ENCODE measurements around the gene CHTF8. TPM values are rescaled to one million over a fixed set of nuclear protein-coding genes. Genes with fewer than 3 reads are reported as not detected.
"Not testable (repeated sequence)": the region's sequence is repeated elsewhere in the genome, so short reads cannot be mapped to it uniquely, and the experiment has no call there.

CHTF8 gene
- total RNA-seq, 1 experiment from 2014 or later: 98.5 TPM

- peaks cover 90% of the 10 kb centered on the region for H3K79me2 ChIP-seq (ENCODE audit: low read length)
- H3K4me3 ChIP-seq (ENCODE audit: low read length): peak overlapping the region; percentile 87
- H3K4me2 ChIP-seq (ENCODE audit: low read depth, low read length, poor library complexity, severe bottlenecking): peak overlapping the region; percentile 75
- no peaks in the 10 kb centered on the region for H3K9me3 ChIP-seq (ENCODE audit: low read length)
- H3K9me2 ChIP-seq (replicated peaks; ENCODE audit: insufficient read depth, low read length): no peaks in the 10 kb centered on the region
- H2AFZ ChIP-seq (ENCODE audit: low read length): no peak overlapping the region
- H3K4me1 ChIP-seq (ENCODE audit: low read length): peaks cover 23% of the 10 kb centered on the region
- H3K27me3 ChIP-seq (ENCODE audit: low read length): no peaks in the 10 kb centered on the region
- H3K27ac ChIP-seq (ENCODE audit: low read length): peak overlapping the region; percentile 89
- peaks cover 17% of the 10 kb centered on the region; the same call in 1 of the 2 replicates for H3K36me3 ChIP-seq (ENCODE audit: insufficient read depth, low read length)
- peaks cover 20% of the 10 kb centered on the region for H4K20me1 ChIP-seq (ENCODE audit: insufficient read depth, low read depth, low read length)
- peak overlapping the region; percentile 99 for H3K9ac ChIP-seq (ENCODE audit: low read length)
- DNase-seq: peak; percentile 71
Measured at GRCh38 chr16:69131167-69131838, 1.1 kb downstream of the CHTF8 start.

- H3K9ac ChIP-seq (ENCODE audit: low read length): peak overlapping the region; percentile 99; the same call in 1 of the 2 replicates
Measured at GRCh38 chr16:69130461-69130860, 1.9 kb downstream of the CHTF8 start.

GRCh38 chr16:69127966-69128510 lies 4.3 kb downstream of the CHTF8 start:
- H3K4me3 ChIP-seq (ENCODE audit: low read length): no peak overlapping the region
- peaks cover 89% of the 10 kb centered on the region for H3K79me2 ChIP-seq (ENCODE audit: low read length)
- H2AFZ ChIP-seq (ENCODE audit: low read length): no peak overlapping the region
- no peak overlapping the region for H3K27ac ChIP-seq (ENCODE audit: low read length)
- peaks cover 11% of the 10 kb centered on the region for H3K4me1 ChIP-seq (ENCODE audit: low read length)
- H3K9ac ChIP-seq (ENCODE audit: low read length): no peak overlapping the region
- H3K36me3 ChIP-seq (ENCODE audit: insufficient read depth, low read length): no peaks in the 10 kb centered on the region; the same call in 1 of the 2 replicates
- DNase-seq: no peak
- H3K9me2 ChIP-seq (replicated peaks; ENCODE audit: insufficient read depth, low read length): no peaks in the 10 kb centered on the region
- H3K9me3 ChIP-seq (ENCODE audit: low read length): no peaks in the 10 kb centered on the region
- peaks cover 17% of the 10 kb centered on the region for H4K20me1 ChIP-seq (ENCODE audit: insufficient read depth, low read depth, low read length)
- no peak overlapping the region for H3K4me2 ChIP-seq (ENCODE audit: low read depth, low read length, poor library complexity, severe bottlenecking)
- H3K27me3 ChIP-seq (ENCODE audit: low read length): no peaks in the 10 kb centered on the region

More at GRCh38 chr16:69130461-69130860, 1.9 kb downstream of the CHTF8 start:
- no peaks in the 10 kb centered on the region for H3K27me3 ChIP-seq (ENCODE audit: low read length)
- H3K4me2 ChIP-seq (ENCODE audit: low read depth, low read length, poor library complexity, severe bottlenecking): peak overlapping the region; percentile 75
- DNase-seq: no peak
- peaks cover 22% of the 10 kb centered on the region for H4K20me1 ChIP-seq (ENCODE audit: insufficient read depth, low read depth, low read length)
- no peak overlapping the region for H2AFZ ChIP-seq (ENCODE audit: low read length)
- H3K4me1 ChIP-seq (ENCODE audit: low read length): peaks cover 23% of the 10 kb centered on the region
- peak overlapping the region; percentile 87; the same call in 1 of the 2 replicates for H3K4me3 ChIP-seq (ENCODE audit: low read length)
- H3K36me3 ChIP-seq (ENCODE audit: insufficient read depth, low read length): peaks cover 12% of the 10 kb centered on the region; the same call in 1 of the 2 replicates
- H3K27ac ChIP-seq (ENCODE audit: low read length): peak overlapping the region; percentile 89
- H3K9me2 ChIP-seq (replicated peaks; ENCODE audit: insufficient read depth, low read length): no peaks in the 10 kb centered on the region
- H3K79me2 ChIP-seq (ENCODE audit: low read length): peaks cover 90% of the 10 kb centered on the region
- no peaks in the 10 kb centered on the region for H3K9me3 ChIP-seq (ENCODE audit: low read length)

GRCh38 chr16:69126801-69127200 lies 5.6 kb downstream of the CHTF8 start:
- not testable (repeated sequence) for DNase-seq; H3K4me3 ChIP-seq (ENCODE audit: low read length); H2AFZ ChIP-seq (ENCODE audit: low read length); H3K9me3 ChIP-seq (ENCODE audit: low read length); H3K27me3 ChIP-seq (ENCODE audit: low read length); H3K9ac ChIP-seq (ENCODE audit: low read length); H3K4me2 ChIP-seq (ENCODE audit: low read depth, low read length, poor library complexity, severe bottlenecking); H3K36me3 ChIP-seq (ENCODE audit: insufficient read depth, low read length); H3K9me2 ChIP-seq (replicated peaks; ENCODE audit: insufficient read depth, low read length); H3K27ac ChIP-seq (ENCODE audit: low read length)
- Histone ChIP-seq H3K79me2 (ENCODE audit: low read length) (peaks cover 86% of the 10 kb centered on the region), H3K4me1 (ENCODE audit: low read length) (peaks cover 11% of the 10 kb centered on the region), H4K20me1 (ENCODE audit: insufficient read depth, low read depth, low read length) (peaks cover 14% of the 10 kb centered on the region)

GRCh38 chr16:69126221-69126620 lies 6.2 kb downstream of the CHTF8 start:
- Histone ChIP-seq H3K79me2 (ENCODE audit: low read length) (peaks cover 82% of the 10 kb centered on the region), H4K20me1 (ENCODE audit: insufficient read depth, low read depth, low read length) (peaks cover 14% of the 10 kb centered on the region)

GRCh38 chr16:69124961-69125360 lies 7.4 kb downstream of the CHTF8 start:
- not testable (repeated sequence) for H3K4me3 ChIP-seq (ENCODE audit: low read length); H3K9me3 ChIP-seq (ENCODE audit: low read length); H2AFZ ChIP-seq (ENCODE audit: low read length); H3K27me3 ChIP-seq (ENCODE audit: low read length); H3K27ac ChIP-seq (ENCODE audit: low read length); H3K4me2 ChIP-seq (ENCODE audit: low read depth, low read length, poor library complexity, severe bottlenecking); H3K36me3 ChIP-seq (ENCODE audit: insufficient read depth, low read length); H3K4me1 ChIP-seq (ENCODE audit: low read length); H3K9me2 ChIP-seq (replicated peaks; ENCODE audit: insufficient read depth, low read length); H3K9ac ChIP-seq (ENCODE audit: low read length); DNase-seq
- peaks cover 80% of the 10 kb centered on the region for H3K79me2 ChIP-seq (ENCODE audit: low read length)
- H4K20me1 ChIP-seq (ENCODE audit: insufficient read depth, low read depth, low read length): peaks cover 14% of the 10 kb centered on the region

More at GRCh38 chr16:69126221-69126620, 6.2 kb downstream of the CHTF8 start:
- no peaks in the 10 kb centered on the region for H3K9me2 ChIP-seq (replicated peaks; ENCODE audit: insufficient read depth, low read length)
- no peak for DNase-seq
- H3K9me3 ChIP-seq (ENCODE audit: low read length): no peaks in the 10 kb centered on the region
- no peak overlapping the region for H3K27ac ChIP-seq (ENCODE audit: low read length)
- H3K4me1 ChIP-seq (ENCODE audit: low read length): peaks cover 11% of the 10 kb centered on the region
- no peaks in the 10 kb centered on the region for H3K27me3 ChIP-seq (ENCODE audit: low read length)
- no peak overlapping the region for H2AFZ ChIP-seq (ENCODE audit: low read length)
- no peak overlapping the region for H3K4me2 ChIP-seq (ENCODE audit: low read depth, low read length, poor library complexity, severe bottlenecking)
- H3K9ac ChIP-seq (ENCODE audit: low read length): no peak overlapping the region
- H3K36me3 ChIP-seq (ENCODE audit: insufficient read depth, low read length): no peaks in the 10 kb centered on the region; the same call in 1 of the 2 replicates
- H3K4me3 ChIP-seq (ENCODE audit: low read length): no peak overlapping the region

- not testable (repeated sequence) for H3K9me2 ChIP-seq (replicated peaks; ENCODE audit: insufficient read depth, low read length); H2AFZ ChIP-seq (ENCODE audit: low read length); H3K4me3 ChIP-seq (ENCODE audit: low read length); H3K27ac ChIP-seq (ENCODE audit: low read length); H3K36me3 ChIP-seq (ENCODE audit: insufficient read depth, low read length); H3K9ac ChIP-seq (ENCODE audit: low read length); DNase-seq; H3K4me1 ChIP-seq (ENCODE audit: low read length); H3K27me3 ChIP-seq (ENCODE audit: low read length); H3K4me2 ChIP-seq (ENCODE audit: low read depth, low read length, poor library complexity, severe bottlenecking); H3K9me3 ChIP-seq (ENCODE audit: low read length)
- peaks cover 10% of the 10 kb centered on the region; the same call in 1 of the 2 replicates for H4K20me1 ChIP-seq (ENCODE audit: insufficient read depth, low read depth, low read length)
- peaks cover 74% of the 10 kb centered on the region for H3K79me2 ChIP-seq (ENCODE audit: low read length)
Measured at GRCh38 chr16:69124406-69124805, 8.0 kb downstream of the CHTF8 start.

- peaks cover 12% of the 10 kb centered on the region for H3K36me3 ChIP-seq (ENCODE audit: insufficient read depth, low read length)
- H3K9me2 ChIP-seq (replicated peaks; ENCODE audit: insufficient read depth, low read length): no peaks in the 10 kb centered on the region
- no peaks in the 10 kb centered on the region for H3K4me1 ChIP-seq (ENCODE audit: low read length)
- H3K9ac ChIP-seq (ENCODE audit: low read length): no peak overlapping the region
- no peak overlapping the region for H3K4me3 ChIP-seq (ENCODE audit: low read length)
- DNase-seq: peak; percentile 88
- H3K27ac ChIP-seq (ENCODE audit: low read length): no peak overlapping the region
- H4K20me1 ChIP-seq (ENCODE audit: insufficient read depth, low read depth, low read length): peaks cover 10% of the 10 kb centered on the region; the same call in 1 of the 2 replicates
- H3K27me3 ChIP-seq (ENCODE audit: low read length): no peaks in the 10 kb centered on the region
- no peaks in the 10 kb centered on the region for H3K9me3 ChIP-seq (ENCODE audit: low read length)
- H3K4me2 ChIP-seq (ENCODE audit: low read depth, low read length, poor library complexity, severe bottlenecking): no peak overlapping the region
- H2AFZ ChIP-seq (ENCODE audit: low read length): no peak overlapping the region
- H3K79me2 ChIP-seq (ENCODE audit: low read length): peaks cover 71% of the 10 kb centered on the region
Measured at GRCh38 chr16:69123910-69124309, 8.5 kb downstream of the CHTF8 start.

Data from Karpas-422 (cell line).